GM12892 (cell line): ENCODE measurements around the gene IRAK3. TPM values are rescaled to one million over a fixed set of nuclear protein-coding genes. Genes with fewer than 3 reads are reported as not detected.

Experiments
- DNase-seq: peaks from one replicate; pipeline ENCODE4 v3.0.0; 2011; ENCODE audit not compliant: insufficient read length
- FAIRE-seq: peaks from 2 replicates; lab custom pipeline; 2011; peaks lifted over from hg19 to GRCh38; lab: Jason Lieb, UNC
- POLR2A ChIP-seq: IDR thresholded peaks from 2 replicates; pipeline ENCODE4 v1.6.1; 2011; ENCODE audit warnings: low read depth, low read length, control low read depth
- POLR2AphosphoS5 ChIP-seq: IDR thresholded peaks from 2 replicates; pipeline ENCODE4 v1.6.1; 2011; ENCODE audit warnings: low read depth, low read length, control low read depth
- TAF1 ChIP-seq: IDR thresholded peaks from 2 replicates; pipeline ENCODE4 v1.6.1; 2011; ENCODE audit warnings: low read depth, mild to moderate bottlenecking, control low read depth, low read length, borderline replicate concordance
- polyA plus RNA-seq: library from polyadenylated mRNA; unstranded; fragments of >200 nt; gene quantifications from one replicate; pipeline ENCODE4 v1.2.1, GENCODE V29; 2012; ENCODE audit warnings: missing spikeins, inconsistent platforms; ENCODE audit not compliant: missing spikeins

The IRAK3 gene
- polyA plus RNA-seq = 3.1 TPM

GRCh38 chr12:66188584-66189485 lies at the start of gene IRAK3:
IRAK3 (plus strand) TSS chr12:66189214; CDS start chr12:66189300, 86 bp downstream.
- TF ChIP-seq TAF1 (0 out of 2 replicates have a peak, but pooled peaks have one; percentile 10), POLR2AphosphoS5 (no peak), POLR2A (peak; percentile 41; the same call in 1 of the 2 replicates)
- DNase-seq (peak; percentile 36), FAIRE-seq (peak; percentile 61)

GRCh38 chr12:66139328-66139727 lies 49.7 kb upstream of the IRAK3 start:
- DNase-seq = no peak
- FAIRE-seq = peak; percentile 27
- TF ChIP-seq TAF1 (no peak), POLR2AphosphoS5 (no peak), POLR2A (no peak)

- FAIRE-seq (no peak), DNase-seq (no peak)
- TF ChIP-seq TAF1 (no peak), POLR2AphosphoS5 (no peak), POLR2A (no peak)
Measured at GRCh38 chr12:66140731-66141130, 48.3 kb upstream of the IRAK3 start.

- DNase-seq (no peak), FAIRE-seq (no peak)
- TF ChIP-seq POLR2AphosphoS5 = no peak
- TF ChIP-seq TAF1 = no peak
- no peak for TF ChIP-seq POLR2A
Measured at GRCh38 chr12:66141299-66141698, 47.7 kb upstream of the IRAK3 start.

- DNase-seq (no peak), FAIRE-seq (no peak)
- no peak for TF ChIP-seq POLR2A
- no peak for TF ChIP-seq TAF1
Measured at GRCh38 chr12:66142826-66143225, 46.2 kb upstream of the IRAK3 start.

GRCh38 chr12:66143868-66144267 lies 45.1 kb upstream of the IRAK3 start:
- TF ChIP-seq POLR2AphosphoS5 (no peak), TAF1 (no peak), POLR2A (no peak)
- no peak for DNase-seq
- FAIRE-seq = no peak

- TF ChIP-seq TAF1 = no peak
- TF ChIP-seq POLR2A = no peak
- no peak for TF ChIP-seq POLR2AphosphoS5
- FAIRE-seq (no peak), DNase-seq (no peak)
Measured at GRCh38 chr12:66144791-66145754, 43.9 kb upstream of the IRAK3 start.

GRCh38 chr12:66149702-66150398 lies 39.2 kb upstream of the IRAK3 start:
- FAIRE-seq = peak; percentile 21

GRCh38 chr12:66152732-66153131 lies 36.3 kb upstream of the IRAK3 start:
- TF ChIP-seq POLR2A = no peak
- no peak for TF ChIP-seq TAF1
- TF ChIP-seq POLR2AphosphoS5 = no peak
- no peak for DNase-seq
- FAIRE-seq = no peak

More at GRCh38 chr12:66149702-66150398, 39.2 kb upstream of the IRAK3 start:
- TF ChIP-seq POLR2AphosphoS5 = no peak
- no peak for TF ChIP-seq TAF1
- no peak for TF ChIP-seq POLR2A
- DNase-seq = no peak

GRCh38 chr12:66154776-66155175 lies 34.2 kb upstream of the IRAK3 start:
- DNase-seq (no peak), FAIRE-seq (no peak)
- no peak for TF ChIP-seq POLR2A
- no peak for TF ChIP-seq TAF1
- no peak for TF ChIP-seq POLR2AphosphoS5
